H1 (cell line): Measurements from ENCODE around the gene SEZ6. TPM values are rescaled to one million over a fixed set of nuclear protein-coding genes. Genes with fewer than 3 reads are reported as not detected.

ENCODE experiments used
- CHD1 ChIP-seq: IDR thresholded peaks from 2 replicates; pipeline ENCODE4 v1.6.1; 2012; ENCODE audit warnings: low read depth, low read length, improper control_type of control experiment
- CHD2 ChIP-seq: IDR thresholded peaks from 2 replicates; pipeline ENCODE4 v1.6.1; 2012; ENCODE audit warnings: low read length, improper control_type of control experiment
- EGR1 ChIP-seq: IDR thresholded peaks from 2 replicates; pipeline ENCODE4 v1.6.1; 2011; ENCODE audit warnings: low read depth, low read length, borderline replicate concordance
- HDAC6 ChIP-seq: IDR thresholded peaks from one replicate; pipeline ENCODE4 v1.7.1; 2012; ENCODE audit warnings: low read depth, mild to moderate bottlenecking, inconsistent platforms, low read length, moderate library complexity
- KDM5A ChIP-seq: fragments of 200-600 bp; IDR thresholded peaks from 2 replicates; pipeline ENCODE4 v1.7.1; 2012; ENCODE audit warnings: mild to moderate bottlenecking, low read length, inconsistent platforms, mixed read lengths
- NRF1 ChIP-seq: IDR thresholded peaks from 2 replicates; pipeline ENCODE4 v1.6.1; 2011; ENCODE audit warnings: mild to moderate bottlenecking, low read depth, low read length, improper control_type of control experiment
- POLR2A ChIP-seq, 2 experiments: IDR thresholded peaks; 1 replicate in 1 of 2; 2 replicates in 1 of 2; pipeline ENCODE4 v1.6.1; 2011; ENCODE audit warnings: low read depth in 2 of 2, low read length in 2 of 2, mild to moderate bottlenecking in 2 of 2; ENCODE audit errors: control extremely low read depth in 1 of 2
- SRF ChIP-seq: IDR thresholded peaks from 2 replicates; pipeline ENCODE4 v1.6.1; 2011; ENCODE audit warnings: mild to moderate bottlenecking, low read depth, low read length, moderate library complexity
- TAF7 ChIP-seq: optimal IDR thresholded peaks from 2 replicates; pipeline ENCODE3; 2011; ENCODE audit warnings: low read depth, mild to moderate bottlenecking, inconsistent platforms, low read length, moderate library complexity, borderline replicate concordance
- polyA plus RNA-seq, 7 experiments: library from polyadenylated mRNA; depleted of rRNA in 3 of 7; stranded (reverse) in 5 of 7; unstranded in 2 of 7; fragments of >200 nt in 5 of 7; fragments of 200-250 nt in 2 of 7; gene quantifications; 1 replicate in 5 of 7; 2 replicates in 1 of 7; 4 replicates in 1 of 7; pipeline versions ENCODE4 v1.2.1 to v1.2.3, GENCODE V29; 2011 to 2013; ENCODE audit warnings: missing spikeins in 2 of 7, mixed read lengths in 2 of 7
- total RNA-seq: library from RNA; stranded (reverse); fragmentation: NEBNext Ultra II Directional; extraction: Animal tissue kit (Norgen Biotek cat#: 25700); gene quantifications from 2 replicates; pipeline ENCODE4 v1.2.1, GENCODE V29; 2021
- TF ChIP-seq, protein P1 (sequence below): fragments of 300-600 bp; sonication (generic); IDR thresholded peaks from 2 replicates; pipeline ENCODE4 v1.7.1; 2012; ENCODE audit warnings: low read length, moderate library complexity, mild to moderate bottlenecking, inconsistent platforms; ENCODE audit not compliant: insufficient replicate concordance

The SEZ6 gene
- total and polyA plus RNA-seq, 2 of the 8 experiments (the other 6 are each of a cell fraction or from before 2014, with no cell fraction given): 6.9 to 16.1 TPM

DNA sequence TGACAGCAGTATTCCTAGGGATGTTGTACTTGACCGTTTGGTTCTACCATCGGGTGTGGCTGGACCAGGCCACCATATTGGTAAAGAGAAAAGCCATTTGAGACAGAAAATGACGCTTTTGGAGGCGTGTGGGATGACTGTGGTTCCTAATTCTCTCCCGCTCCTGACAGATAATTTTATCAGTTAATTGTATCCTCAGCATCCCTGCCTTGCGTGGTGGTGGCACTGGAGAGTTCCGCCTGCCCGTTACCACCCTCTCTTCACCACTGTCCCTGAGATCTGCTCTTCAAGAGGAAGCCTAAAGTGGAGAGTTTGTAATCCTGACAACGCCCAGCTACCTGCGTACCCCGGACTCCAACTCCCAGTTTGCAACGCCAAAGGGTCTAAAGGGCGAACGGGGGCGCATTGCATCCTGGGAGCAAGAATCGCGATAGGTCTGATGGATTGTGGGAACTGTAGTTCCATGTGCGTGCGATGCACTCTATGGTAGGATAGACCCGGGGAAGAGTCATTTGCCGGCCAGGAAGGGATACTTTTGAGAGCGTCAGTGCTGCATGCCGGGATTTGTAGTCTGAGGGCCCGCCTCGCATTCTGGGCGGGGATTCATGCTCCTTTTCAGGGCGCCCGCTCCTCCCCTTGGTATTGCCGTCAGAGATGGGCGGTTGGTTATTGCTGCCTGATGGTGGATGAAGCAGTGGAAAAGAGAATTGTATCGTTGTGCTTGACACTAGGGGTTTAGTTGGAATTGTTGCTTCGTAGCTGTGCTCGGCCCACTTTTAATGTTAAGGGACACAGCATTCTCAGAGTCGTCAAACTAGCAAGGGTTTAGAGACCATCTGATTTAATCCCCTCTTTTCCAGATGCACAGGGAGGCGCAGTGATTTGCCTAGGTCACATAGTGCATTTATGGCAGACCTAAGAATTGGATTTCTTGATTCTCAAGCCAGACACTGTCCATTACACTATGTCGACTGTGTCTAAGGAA lies 53.5 kb downstream of the SEZ6 start (continued):
- TF ChIP-seq, protein P1, sequence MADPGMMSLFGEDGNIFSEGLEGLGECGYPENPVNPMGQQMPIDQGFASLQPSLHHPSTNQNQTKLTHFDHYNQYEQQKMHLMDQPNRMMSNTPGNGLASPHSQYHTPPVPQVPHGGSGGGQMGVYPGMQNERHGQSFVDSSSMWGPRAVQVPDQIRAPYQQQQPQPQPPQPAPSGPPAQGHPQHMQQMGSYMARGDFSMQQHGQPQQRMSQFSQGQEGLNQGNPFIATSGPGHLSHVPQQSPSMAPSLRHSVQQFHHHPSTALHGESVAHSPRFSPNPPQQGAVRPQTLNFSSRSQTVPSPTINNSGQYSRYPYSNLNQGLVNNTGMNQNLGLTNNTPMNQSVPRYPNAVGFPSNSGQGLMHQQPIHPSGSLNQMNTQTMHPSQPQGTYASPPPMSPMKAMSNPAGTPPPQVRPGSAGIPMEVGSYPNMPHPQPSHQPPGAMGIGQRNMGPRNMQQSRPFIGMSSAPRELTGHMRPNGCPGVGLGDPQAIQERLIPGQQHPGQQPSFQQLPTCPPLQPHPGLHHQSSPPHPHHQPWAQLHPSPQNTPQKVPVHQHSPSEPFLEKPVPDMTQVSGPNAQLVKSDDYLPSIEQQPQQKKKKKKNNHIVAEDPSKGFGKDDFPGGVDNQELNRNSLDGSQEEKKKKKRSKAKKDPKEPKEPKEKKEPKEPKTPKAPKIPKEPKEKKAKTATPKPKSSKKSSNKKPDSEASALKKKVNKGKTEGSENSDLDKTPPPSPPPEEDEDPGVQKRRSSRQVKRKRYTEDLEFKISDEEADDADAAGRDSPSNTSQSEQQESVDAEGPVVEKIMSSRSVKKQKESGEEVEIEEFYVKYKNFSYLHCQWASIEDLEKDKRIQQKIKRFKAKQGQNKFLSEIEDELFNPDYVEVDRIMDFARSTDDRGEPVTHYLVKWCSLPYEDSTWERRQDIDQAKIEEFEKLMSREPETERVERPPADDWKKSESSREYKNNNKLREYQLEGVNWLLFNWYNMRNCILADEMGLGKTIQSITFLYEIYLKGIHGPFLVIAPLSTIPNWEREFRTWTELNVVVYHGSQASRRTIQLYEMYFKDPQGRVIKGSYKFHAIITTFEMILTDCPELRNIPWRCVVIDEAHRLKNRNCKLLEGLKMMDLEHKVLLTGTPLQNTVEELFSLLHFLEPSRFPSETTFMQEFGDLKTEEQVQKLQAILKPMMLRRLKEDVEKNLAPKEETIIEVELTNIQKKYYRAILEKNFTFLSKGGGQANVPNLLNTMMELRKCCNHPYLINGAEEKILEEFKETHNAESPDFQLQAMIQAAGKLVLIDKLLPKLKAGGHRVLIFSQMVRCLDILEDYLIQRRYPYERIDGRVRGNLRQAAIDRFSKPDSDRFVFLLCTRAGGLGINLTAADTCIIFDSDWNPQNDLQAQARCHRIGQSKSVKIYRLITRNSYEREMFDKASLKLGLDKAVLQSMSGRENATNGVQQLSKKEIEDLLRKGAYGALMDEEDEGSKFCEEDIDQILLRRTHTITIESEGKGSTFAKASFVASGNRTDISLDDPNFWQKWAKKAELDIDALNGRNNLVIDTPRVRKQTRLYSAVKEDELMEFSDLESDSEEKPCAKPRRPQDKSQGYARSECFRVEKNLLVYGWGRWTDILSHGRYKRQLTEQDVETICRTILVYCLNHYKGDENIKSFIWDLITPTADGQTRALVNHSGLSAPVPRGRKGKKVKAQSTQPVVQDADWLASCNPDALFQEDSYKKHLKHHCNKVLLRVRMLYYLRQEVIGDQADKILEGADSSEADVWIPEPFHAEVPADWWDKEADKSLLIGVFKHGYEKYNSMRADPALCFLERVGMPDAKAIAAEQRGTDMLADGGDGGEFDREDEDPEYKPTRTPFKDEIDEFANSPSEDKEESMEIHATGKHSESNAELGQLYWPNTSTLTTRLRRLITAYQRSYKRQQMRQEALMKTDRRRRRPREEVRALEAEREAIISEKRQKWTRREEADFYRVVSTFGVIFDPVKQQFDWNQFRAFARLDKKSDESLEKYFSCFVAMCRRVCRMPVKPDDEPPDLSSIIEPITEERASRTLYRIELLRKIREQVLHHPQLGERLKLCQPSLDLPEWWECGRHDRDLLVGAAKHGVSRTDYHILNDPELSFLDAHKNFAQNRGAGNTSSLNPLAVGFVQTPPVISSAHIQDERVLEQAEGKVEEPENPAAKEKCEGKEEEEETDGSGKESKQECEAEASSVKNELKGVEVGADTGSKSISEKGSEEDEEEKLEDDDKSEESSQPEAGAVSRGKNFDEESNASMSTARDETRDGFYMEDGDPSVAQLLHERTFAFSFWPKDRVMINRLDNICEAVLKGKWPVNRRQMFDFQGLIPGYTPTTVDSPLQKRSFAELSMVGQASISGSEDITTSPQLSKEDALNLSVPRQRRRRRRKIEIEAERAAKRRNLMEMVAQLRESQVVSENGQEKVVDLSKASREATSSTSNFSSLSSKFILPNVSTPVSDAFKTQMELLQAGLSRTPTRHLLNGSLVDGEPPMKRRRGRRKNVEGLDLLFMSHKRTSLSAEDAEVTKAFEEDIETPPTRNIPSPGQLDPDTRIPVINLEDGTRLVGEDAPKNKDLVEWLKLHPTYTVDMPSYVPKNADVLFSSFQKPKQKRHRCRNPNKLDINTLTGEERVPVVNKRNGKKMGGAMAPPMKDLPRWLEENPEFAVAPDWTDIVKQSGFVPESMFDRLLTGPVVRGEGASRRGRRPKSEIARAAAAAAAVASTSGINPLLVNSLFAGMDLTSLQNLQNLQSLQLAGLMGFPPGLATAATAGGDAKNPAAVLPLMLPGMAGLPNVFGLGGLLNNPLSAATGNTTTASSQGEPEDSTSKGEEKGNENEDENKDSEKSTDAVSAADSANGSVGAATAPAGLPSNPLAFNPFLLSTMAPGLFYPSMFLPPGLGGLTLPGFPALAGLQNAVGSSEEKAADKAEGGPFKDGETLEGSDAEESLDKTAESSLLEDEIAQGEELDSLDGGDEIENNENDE: no peak
- TF ChIP-seq CHD1 (peak; percentile 65; the same call in 1 of the 2 replicates), POLR2A (IDR thresholded peaks at IDR 0.05; ENCODE audit: control extremely low read depth in 1 of 2, low read depth in 2 of 2, low read length in 2 of 2) (peak; percentile 49 to 60; a peak in 2 of 3 replicates), HDAC6 (no peak), EGR1 (no peak), SRF (no peak), CHD2 (peak; percentile 99), TAF7 (no peak), NRF1 (no peak), KDM5A (no peak)
